GM12891 (cell line): ENCODE measurements around the gene TYW1B.

ENCODE experiments used
- POLR2A ChIP-seq: IDR thresholded peaks from 2 replicates; pipeline ENCODE4 v1.6.1; 2011; ENCODE audit warnings: low read depth, low read length, control low read depth
- POLR2AphosphoS5 ChIP-seq: IDR thresholded peaks from 2 replicates; pipeline ENCODE4 v1.6.1; 2011; ENCODE audit warnings: low read depth, low read length, control low read depth
- SPI1 ChIP-seq: IDR thresholded peaks from 2 replicates; pipeline ENCODE4 v1.6.1; 2011; ENCODE audit warnings: low read depth, low read length, control low read depth
- TAF1 ChIP-seq: IDR thresholded peaks from 2 replicates; pipeline ENCODE4 v1.6.1; 2011; ENCODE audit warnings: low read depth, low read length, control low read depth

GRCh38 chr7:72785166-72785955, 42.6 kb downstream of the TYW1B start:
- no peak for TF ChIP-seq POLR2AphosphoS5
- no peak for TF ChIP-seq POLR2A
- no peak for TF ChIP-seq TAF1
- no peak for TF ChIP-seq SPI1
